Loucy (cell line): ENCODE results near the gene DHX34.
"Not testable (repeated sequence)": the region's sequence is repeated elsewhere in the genome, so short reads cannot be mapped to it uniquely, and the experiment has no call there.

ENCODE experiments used
- H2AFZ ChIP-seq: fragments of 200-600 bp; sonication (generic); 2 replicates; pipeline ENCODE4 v1.6.0; 2016; ENCODE audit warnings: antibody characterized with exemption, mild to moderate bottlenecking, low read length, moderate library complexity
- H3F3A ChIP-seq: fragments of 200-600 bp; 2 replicates; pipeline ENCODE4 v1.6.0; 2016; ENCODE audit warnings: antibody characterized with exemption, low read depth, mild to moderate bottlenecking
- H3K27me3 ChIP-seq: fragments of 200-600 bp; sonication (generic); 2 replicates; pipeline ENCODE4 v1.6.1; 2014; ENCODE audit warnings: low read length, mild to moderate bottlenecking; ENCODE audit not compliant: insufficient read depth, poor library complexity, severe bottlenecking
- H3K36me3 ChIP-seq: fragments of 200-600 bp; sonication (generic); 2 replicates; pipeline ENCODE4 v1.6.1; 2016; ENCODE audit warnings: low read length; ENCODE audit not compliant: insufficient read depth
- H3K4me1 ChIP-seq: fragments of 200-600 bp; sonication (generic); 2 replicates; pipeline ENCODE4 v1.5.1; 2014; ENCODE audit warnings: low read length, mild to moderate bottlenecking; ENCODE audit not compliant: insufficient read depth, poor library complexity, severe bottlenecking
- H3K4me2 ChIP-seq: fragments of 200-600 bp; sonication (generic); 2 replicates; pipeline ENCODE4 v1.6.0; 2014; ENCODE audit warnings: antibody characterized with exemption, low read length, low read depth, mild to moderate bottlenecking; ENCODE audit not compliant: poor library complexity, severe bottlenecking
- H3K4me3 ChIP-seq: fragments of 200-600 bp; sonication (generic); 2 replicates; pipeline ENCODE4 v1.5.1; 2014; ENCODE audit warnings: low read length, mild to moderate bottlenecking, mixed read lengths; ENCODE audit not compliant: poor library complexity, severe bottlenecking
- H3K79me2 ChIP-seq: fragments of 200-600 bp; sonication (generic); 2 replicates; pipeline ENCODE4 v1.6.1; 2014; ENCODE audit warnings: low read length; ENCODE audit not compliant: insufficient read depth
- H3K9ac ChIP-seq: fragments of 200-600 bp; sonication (generic); 2 replicates; pipeline ENCODE4 v1.6.0; 2014; ENCODE audit warnings: mild to moderate bottlenecking, low read depth, low read length, moderate library complexity; ENCODE audit not compliant: poor library complexity, severe bottlenecking
- H3K9me2 ChIP-seq: fragments of 200-600 bp; sonication (generic); replicated peaks from 2 replicates; pipeline ENCODE4 v1.6.1; 2016; ENCODE audit warnings: low read depth, low read length, mixed read lengths
- H3K9me3 ChIP-seq: fragments of 200-600 bp; sonication (generic); 2 replicates; pipeline ENCODE4 v1.6.1; 2014; ENCODE audit warnings: mild to moderate bottlenecking, antibody characterized with exemption, low read length, low read depth; ENCODE audit not compliant: insufficient read depth
- H4K20me1 ChIP-seq: fragments of 200-600 bp; sonication (generic); 2 replicates; pipeline ENCODE4 v1.6.0; 2014; ENCODE audit warnings: antibody characterized with exemption, low read length, mild to moderate bottlenecking; ENCODE audit not compliant: insufficient read depth, poor library complexity, severe bottlenecking
- EZH2phosphoT487 ChIP-seq: fragments of 200-600 bp; IDR thresholded peaks from 2 replicates; pipeline ENCODE4 v1.6.1; 2018; ENCODE audit warnings: antibody characterized with exemption, mild to moderate bottlenecking, moderate library complexity, borderline replicate concordance
- TF ChIP-seq, protein P1 (sequence below): fragments of 200-600 bp; sonication (generic); conservative IDR thresholded peaks from 2 replicates; pipeline ENCODE4 v1.5.1; 2014; ENCODE audit warnings: mild to moderate bottlenecking, antibody characterized with exemption, low read length

The DHX34 gene

DNA sequence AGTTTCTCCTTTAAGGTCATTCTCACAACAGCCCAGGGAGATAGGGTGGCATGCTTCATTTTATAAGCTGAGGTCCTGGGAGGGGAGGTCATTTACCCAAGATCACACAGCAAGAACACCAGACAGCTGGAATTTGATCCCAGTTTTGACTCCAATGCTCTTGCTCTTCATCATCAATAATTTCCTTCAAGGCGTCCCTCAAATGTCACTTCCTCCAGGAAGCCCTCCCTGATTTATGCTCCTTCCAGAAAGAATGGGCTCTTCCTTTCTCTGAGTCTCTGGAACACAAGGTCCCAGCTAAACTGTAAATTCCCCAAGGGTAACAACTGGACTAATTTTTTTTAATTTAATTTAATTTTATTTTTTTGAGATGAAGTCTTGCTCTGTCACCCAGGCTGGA is 4.7 kb upstream of the DHX34 start:
- no peaks in the 10 kb centered on the region for H4K20me1 ChIP-seq

DNA sequence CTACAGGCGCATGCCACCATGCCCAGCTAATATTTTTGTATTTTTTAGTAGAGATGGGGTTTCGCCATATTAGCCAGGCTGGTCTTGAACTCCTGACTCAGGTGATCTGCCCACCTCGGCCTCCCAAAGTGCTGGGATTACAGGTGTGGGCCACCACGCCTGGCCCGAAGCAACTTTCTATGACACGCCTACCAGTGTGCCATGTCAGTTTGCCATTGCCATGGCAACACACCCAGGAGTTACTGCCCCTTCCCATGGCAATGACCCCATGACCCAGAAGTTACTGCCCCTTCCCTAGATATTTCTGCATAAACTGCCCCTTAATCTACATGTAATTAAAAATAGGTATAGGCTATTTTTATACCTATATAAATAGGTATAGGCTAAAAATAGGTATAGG is 3.1 kb upstream of the DHX34 start:
- not testable (repeated sequence) for H3K9ac ChIP-seq, H3K9me3 ChIP-seq, H3K27me3 ChIP-seq, H3K4me3 ChIP-seq, H3K4me2 ChIP-seq, H3K9me2 ChIP-seq, H3F3A ChIP-seq, H3K36me3 ChIP-seq, H4K20me1 ChIP-seq, H2AFZ ChIP-seq
- H3K79me2 ChIP-seq: peaks cover 16% of the 10 kb centered on the region
- H3K4me1 ChIP-seq: peaks cover 11% of the 10 kb centered on the region

More for the DNA sequence above, 4.7 kb upstream of the DHX34 start:
- no peak overlapping the region for H3K4me3 ChIP-seq
- H3F3A ChIP-seq: no peaks in the 10 kb centered on the region
- H3K79me2 ChIP-seq: peaks cover 1% of the 10 kb centered on the region
- no peaks in the 10 kb centered on the region for H3K4me1 ChIP-seq
- H3K27me3 ChIP-seq: no peaks in the 10 kb centered on the region
- H3K9me2 ChIP-seq: no peaks in the 10 kb centered on the region
- TF ChIP-seq, protein P1, sequence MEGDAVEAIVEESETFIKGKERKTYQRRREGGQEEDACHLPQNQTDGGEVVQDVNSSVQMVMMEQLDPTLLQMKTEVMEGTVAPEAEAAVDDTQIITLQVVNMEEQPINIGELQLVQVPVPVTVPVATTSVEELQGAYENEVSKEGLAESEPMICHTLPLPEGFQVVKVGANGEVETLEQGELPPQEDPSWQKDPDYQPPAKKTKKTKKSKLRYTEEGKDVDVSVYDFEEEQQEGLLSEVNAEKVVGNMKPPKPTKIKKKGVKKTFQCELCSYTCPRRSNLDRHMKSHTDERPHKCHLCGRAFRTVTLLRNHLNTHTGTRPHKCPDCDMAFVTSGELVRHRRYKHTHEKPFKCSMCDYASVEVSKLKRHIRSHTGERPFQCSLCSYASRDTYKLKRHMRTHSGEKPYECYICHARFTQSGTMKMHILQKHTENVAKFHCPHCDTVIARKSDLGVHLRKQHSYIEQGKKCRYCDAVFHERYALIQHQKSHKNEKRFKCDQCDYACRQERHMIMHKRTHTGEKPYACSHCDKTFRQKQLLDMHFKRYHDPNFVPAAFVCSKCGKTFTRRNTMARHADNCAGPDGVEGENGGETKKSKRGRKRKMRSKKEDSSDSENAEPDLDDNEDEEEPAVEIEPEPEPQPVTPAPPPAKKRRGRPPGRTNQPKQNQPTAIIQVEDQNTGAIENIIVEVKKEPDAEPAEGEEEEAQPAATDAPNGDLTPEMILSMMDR: no peak
- TF ChIP-seq EZH2phosphoT487: no peak
- no peak overlapping the region for H3K4me2 ChIP-seq
- no peaks in the 10 kb centered on the region for H3K36me3 ChIP-seq
- no peaks in the 10 kb centered on the region for H3K9me3 ChIP-seq
- no peak overlapping the region for H3K9ac ChIP-seq
- no peak overlapping the region for H2AFZ ChIP-seq

DNA sequence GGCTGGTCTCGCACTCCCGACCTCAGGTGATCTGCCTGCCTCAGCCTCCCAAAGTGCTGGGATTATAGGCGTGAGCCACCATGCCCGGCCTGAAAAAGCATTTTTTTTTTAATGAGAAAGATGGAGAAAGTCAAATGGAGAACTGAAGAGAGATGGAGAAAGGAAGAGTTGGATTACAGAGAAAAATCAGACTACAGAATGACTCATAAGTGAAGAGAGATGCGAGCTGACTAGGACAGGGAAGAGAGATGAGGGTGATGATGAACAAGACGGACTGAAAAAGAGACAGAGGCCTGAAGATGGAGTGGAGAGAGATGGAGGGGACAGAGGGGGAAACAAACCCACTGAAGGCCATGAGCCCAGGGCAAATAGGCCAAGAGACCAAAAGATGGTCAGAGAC is 1.5 kb downstream of the DHX34 start:
- Histone ChIP-seq H3K9ac (peak overlapping the region; percentile 92), H3K9me2 (no peaks in the 10 kb centered on the region), H2AFZ (no peak overlapping the region), H3K9me3 (no peaks in the 10 kb centered on the region), H3K79me2 (peaks cover 48% of the 10 kb centered on the region), H3F3A (no peaks in the 10 kb centered on the region), H3K4me3 (peak overlapping the region; percentile 95), H3K27me3 (no peaks in the 10 kb centered on the region), H4K20me1 (peaks cover 13% of the 10 kb centered on the region), H3K36me3 (peaks cover 23% of the 10 kb centered on the region; the same call in 1 of the 2 replicates), H3K4me1 (peaks cover 22% of the 10 kb centered on the region), H3K4me2 (peak overlapping the region; percentile 90)
- TF ChIP-seq, protein P1: no peak
- no peak for TF ChIP-seq EZH2phosphoT487

DNA sequence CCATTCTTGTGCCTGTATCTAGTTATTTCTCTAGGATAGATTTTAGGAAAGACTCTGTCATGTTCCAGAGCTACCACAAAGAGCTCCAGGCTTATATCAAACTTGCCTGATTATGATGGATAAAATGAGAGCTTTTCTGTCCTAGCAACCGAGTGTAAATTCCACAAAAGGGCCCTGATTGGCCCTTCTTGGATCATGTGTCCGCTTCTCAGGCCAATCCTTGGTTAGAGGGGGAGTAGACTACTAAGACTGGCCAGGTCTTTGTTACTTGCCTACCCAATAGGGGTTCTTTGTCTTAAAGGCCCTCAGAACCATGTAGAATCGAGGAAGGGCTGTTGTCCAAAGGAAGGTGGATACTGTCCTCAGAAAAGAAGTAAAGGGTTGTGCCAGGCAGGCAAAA is 2.4 kb downstream of the DHX34 start:
- TF ChIP-seq EZH2phosphoT487: no peak
- TF ChIP-seq, protein P1: no peak
- H3K9ac ChIP-seq: peak overlapping the region; percentile 64
- peaks cover 48% of the 10 kb centered on the region for H3K79me2 ChIP-seq
- no peaks in the 10 kb centered on the region for H3F3A ChIP-seq
- H3K4me3 ChIP-seq: peak overlapping the region; percentile 72
- peak overlapping the region; percentile 90 for H3K4me2 ChIP-seq
- H4K20me1 ChIP-seq: peaks cover 13% of the 10 kb centered on the region
- no peaks in the 10 kb centered on the region for H3K9me3 ChIP-seq
- no peaks in the 10 kb centered on the region for H3K27me3 ChIP-seq
- 0 out of 2 replicates have a peak overlapping the region, but pooled peaks have one; percentile 47 for H2AFZ ChIP-seq
- H3K36me3 ChIP-seq: peaks cover 30% of the 10 kb centered on the region; the same call in 1 of the 2 replicates
- no peaks in the 10 kb centered on the region for H3K9me2 ChIP-seq
- peaks cover 22% of the 10 kb centered on the region for H3K4me1 ChIP-seq
